A673 (cell line): ENCODE results near the gene SCN2A.

Source experiments
- EZH2 ChIP-seq: fragments of 200-600 bp; sonication (generic); IDR thresholded peaks from 2 replicates; pipeline ENCODE4 v1.6.1; 2017; ENCODE audit warnings: borderline replicate concordance, low read depth, mild to moderate bottlenecking, mixed read lengths, antibody characterized with exemption, low read length; ENCODE audit not compliant: poor library complexity, severe bottlenecking
- TF ChIP-seq, protein P1 (sequence below): fragments of 300-800, 200-600 bp; sonication (generic); conservative IDR thresholded peaks from 2 replicates; pipeline ENCODE4 v1.5.1; 2017; ENCODE audit warnings: low read depth, mild to moderate bottlenecking, antibody characterized with exemption, low read length, moderate library complexity, mixed read lengths

DNA sequence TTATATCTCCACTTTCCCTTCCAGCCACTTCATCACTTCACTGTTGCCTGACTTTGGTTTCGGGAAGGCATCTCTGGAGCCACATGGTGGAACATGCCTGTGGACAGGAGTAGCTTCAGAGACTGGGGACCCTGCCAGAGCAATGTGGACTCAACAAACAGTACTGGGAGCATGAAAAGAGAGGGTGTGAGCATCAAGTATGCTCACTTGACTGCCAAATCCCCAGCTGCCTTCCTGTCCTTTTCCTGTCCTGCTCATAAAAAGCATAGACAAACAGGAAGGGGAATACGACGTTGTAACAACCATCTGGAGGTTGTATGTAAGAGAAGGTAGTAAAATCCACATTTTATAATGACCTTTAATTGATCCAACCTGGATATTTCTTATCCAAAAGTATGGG is 169.0 kb downstream of the SCN2A start:
- TF ChIP-seq, protein P1, sequence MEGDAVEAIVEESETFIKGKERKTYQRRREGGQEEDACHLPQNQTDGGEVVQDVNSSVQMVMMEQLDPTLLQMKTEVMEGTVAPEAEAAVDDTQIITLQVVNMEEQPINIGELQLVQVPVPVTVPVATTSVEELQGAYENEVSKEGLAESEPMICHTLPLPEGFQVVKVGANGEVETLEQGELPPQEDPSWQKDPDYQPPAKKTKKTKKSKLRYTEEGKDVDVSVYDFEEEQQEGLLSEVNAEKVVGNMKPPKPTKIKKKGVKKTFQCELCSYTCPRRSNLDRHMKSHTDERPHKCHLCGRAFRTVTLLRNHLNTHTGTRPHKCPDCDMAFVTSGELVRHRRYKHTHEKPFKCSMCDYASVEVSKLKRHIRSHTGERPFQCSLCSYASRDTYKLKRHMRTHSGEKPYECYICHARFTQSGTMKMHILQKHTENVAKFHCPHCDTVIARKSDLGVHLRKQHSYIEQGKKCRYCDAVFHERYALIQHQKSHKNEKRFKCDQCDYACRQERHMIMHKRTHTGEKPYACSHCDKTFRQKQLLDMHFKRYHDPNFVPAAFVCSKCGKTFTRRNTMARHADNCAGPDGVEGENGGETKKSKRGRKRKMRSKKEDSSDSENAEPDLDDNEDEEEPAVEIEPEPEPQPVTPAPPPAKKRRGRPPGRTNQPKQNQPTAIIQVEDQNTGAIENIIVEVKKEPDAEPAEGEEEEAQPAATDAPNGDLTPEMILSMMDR, result no peak
- no peak for TF ChIP-seq EZH2
